ENCODE data around the gene FRMD1. TPM values are rescaled to one million over a fixed set of nuclear protein-coding genes. Genes with fewer than 3 reads are reported as not detected.

Gene FRMD1
- total and polyA plus RNA-seq, 2 donors = 0.03 to 0.21 TPM

DNA sequence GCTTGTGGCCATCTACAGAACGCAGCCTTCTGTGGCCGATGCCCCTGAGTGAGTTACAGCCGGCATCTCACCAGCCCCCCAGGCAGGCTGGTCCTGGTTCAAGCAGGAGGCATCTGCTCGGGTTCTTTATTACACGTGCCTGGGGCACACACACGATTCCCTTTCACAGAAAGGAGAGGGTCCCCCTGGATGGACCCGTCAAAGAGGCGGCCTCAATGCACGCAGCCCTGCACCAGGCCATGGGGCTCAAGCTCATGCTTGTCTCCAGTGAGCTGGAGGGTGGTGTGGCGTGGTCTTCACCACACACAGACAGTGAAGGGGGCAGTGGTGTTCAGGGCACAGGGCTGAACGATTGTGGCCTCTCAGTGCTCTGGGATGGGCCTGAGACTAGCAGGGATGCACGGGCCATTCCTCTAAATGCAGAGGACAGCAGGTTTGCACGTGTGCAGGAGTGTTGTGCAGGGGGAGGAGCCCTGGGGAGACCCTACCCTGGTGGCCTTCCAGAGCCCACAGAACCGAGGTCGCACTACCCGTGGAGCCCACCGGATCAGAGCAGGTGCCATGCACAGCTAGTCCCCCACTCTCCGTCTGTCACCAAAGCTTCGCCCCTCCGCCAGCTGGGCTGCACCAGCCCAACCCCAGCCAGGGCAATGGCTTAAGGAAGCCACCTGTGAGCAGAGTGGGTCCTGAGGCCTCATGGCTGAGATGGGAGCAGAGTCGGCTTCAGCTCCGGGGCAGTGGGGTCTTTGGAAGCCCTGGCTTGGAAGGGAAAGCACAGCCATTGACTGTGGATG lies 23.1 kb downstream of the FRMD1 start:
- Histone ChIP-seq H3K36me3 (ENCODE audit: insufficient read depth) (no peaks in the 10 kb centered on the region), H3K27ac (ENCODE audit: low read depth) (no peak overlapping the region), H3K4me1 (ENCODE audit: insufficient read depth) (no peaks in the 10 kb centered on the region), H3K4me3 (ENCODE audit: low read depth, low read length) (no peak overlapping the region)
- 94% methylated on average over 22 of the region's 22 CpGs for WGBS
- no peak for DNase-seq (ENCODE audit: extremely low spot score)

DNA sequence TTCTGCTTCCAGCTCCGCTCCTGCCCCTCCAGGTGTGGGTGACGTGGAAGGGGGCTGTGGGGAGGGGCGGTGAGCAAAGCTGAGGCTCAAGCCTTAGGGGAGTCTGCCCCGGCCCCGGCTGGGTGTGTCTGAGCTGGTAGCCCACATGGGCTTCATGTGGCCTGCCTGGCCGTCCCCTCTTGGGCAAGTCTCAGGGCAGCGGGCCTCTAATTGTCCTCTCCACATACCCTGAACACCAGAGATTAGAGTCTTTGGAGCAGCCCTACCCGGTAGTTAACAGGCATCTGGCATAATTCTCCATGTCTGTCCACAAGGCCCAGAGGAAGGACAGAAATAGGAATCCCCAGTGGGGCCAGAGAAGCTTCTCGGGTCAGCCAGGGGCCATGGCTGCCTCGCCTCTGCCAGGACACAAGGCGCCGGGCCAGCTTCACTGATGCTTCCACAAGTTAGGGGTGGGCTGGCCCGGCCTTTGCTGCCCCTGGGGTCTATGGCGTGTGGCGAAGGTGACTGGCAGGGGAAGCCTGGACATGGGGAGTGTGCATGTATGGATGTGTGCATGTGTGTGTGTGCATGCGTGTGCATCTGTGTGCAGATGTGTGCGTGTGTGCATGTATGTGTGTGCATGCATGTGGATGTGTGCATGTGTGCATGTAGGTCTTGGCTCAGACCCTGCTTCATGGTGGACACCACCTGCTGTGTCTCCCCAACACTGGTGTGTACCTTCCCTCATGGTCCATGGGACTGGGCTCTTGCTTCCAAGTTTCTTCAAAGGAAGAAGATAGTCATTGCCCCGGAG lies 24.0 kb downstream of the FRMD1 start:
- no peak for DNase-seq (ENCODE audit: extremely low spot score)
- 59% methylated on average over 18 of the region's 18 CpGs for WGBS
- Histone ChIP-seq H3K4me3 (ENCODE audit: low read depth, low read length) (no peak overlapping the region), H3K36me3 (ENCODE audit: insufficient read depth) (no peaks in the 10 kb centered on the region), H3K27ac (ENCODE audit: low read depth) (no peak overlapping the region), H3K4me1 (ENCODE audit: insufficient read depth) (no peaks in the 10 kb centered on the region)

DNA sequence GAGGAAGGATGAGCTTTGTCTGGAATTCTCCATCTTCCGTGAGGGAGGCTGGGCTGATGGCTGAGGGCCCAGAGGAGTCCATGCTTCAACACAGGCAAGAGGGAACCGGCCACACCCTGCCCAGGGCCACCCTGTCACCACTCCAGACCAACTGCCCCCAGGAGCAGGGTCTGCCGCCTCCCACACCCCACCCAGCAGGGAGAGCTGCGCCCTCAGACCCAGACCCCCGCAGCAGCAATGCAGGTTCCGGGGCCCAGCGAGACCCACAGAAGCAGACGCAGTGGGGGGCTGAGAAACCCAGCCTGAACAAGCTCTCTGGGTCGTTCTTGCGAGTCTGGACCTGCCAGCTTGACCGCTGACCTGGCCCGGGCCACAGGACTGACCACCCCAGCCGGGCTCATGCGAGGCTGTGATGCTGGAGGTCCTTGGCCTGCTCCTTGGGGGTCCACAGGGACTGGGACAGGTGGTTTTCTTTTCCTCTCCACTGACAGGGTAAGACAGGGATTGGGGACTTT lies 25.0 kb downstream of the FRMD1 start:
- H3K4me3 ChIP-seq (ENCODE audit: low read depth, low read length) = no peak overlapping the region
- H3K36me3 ChIP-seq (ENCODE audit: insufficient read depth) = no peaks in the 10 kb centered on the region
- 96% methylated on average over 14 of the region's 14 CpGs for WGBS
- no peaks in the 10 kb centered on the region for H3K4me1 ChIP-seq (ENCODE audit: insufficient read depth)
- no peak for DNase-seq (ENCODE audit: extremely low spot score)
- H3K27ac ChIP-seq (ENCODE audit: low read depth) = no peak overlapping the region

GRCh38 chr6:168053086-168053956 lies 25.7 kb downstream of the FRMD1 start:
- no peak overlapping the region for H3K27ac ChIP-seq (ENCODE audit: low read depth)
- no peaks in the 10 kb centered on the region for H3K4me1 ChIP-seq (ENCODE audit: insufficient read depth)
- WGBS = 90% methylated on average over 38 of the region's 38 CpGs
- no peak for DNase-seq (ENCODE audit: extremely low spot score)
- H3K36me3 ChIP-seq (ENCODE audit: insufficient read depth) = no peaks in the 10 kb centered on the region
- no peak overlapping the region for H3K4me3 ChIP-seq (ENCODE audit: low read depth, low read length)

DNA sequence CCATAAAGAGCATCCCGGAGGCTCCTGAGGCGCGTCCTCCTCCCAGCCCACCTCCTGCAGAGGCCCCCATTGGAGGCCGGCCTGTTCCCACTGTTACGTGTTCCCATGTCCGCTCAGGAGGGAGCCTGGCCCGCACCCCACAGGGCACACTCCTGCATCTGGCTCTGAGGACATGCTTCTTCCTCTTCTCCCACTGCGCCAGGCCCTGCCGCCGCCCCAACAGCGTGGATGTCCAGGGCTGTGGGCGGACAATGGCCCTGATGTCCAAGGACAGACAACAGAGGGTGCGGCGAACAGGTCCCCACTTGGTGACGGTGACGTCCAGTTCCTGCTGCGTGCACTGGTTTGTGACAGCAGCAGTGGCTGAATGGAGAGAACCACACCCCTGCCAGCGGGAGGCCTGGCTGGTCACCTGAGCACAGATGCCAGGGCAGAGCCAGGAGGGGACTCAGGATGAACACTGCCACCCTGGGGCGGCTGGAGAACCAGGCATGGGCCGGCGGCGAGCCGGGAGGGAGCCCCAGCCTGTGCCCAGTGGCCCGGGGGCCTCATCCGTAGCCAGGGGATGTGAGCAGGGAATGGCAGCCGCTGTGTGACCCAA lies 26.6 kb downstream of the FRMD1 start:
- no peaks in the 10 kb centered on the region for H3K4me1 ChIP-seq (ENCODE audit: insufficient read depth)
- DNase-seq (ENCODE audit: extremely low spot score) = no peak
- WGBS = 96% methylated on average over 26 of the region's 26 CpGs
- H3K4me3 ChIP-seq (ENCODE audit: low read depth, low read length) = no peak overlapping the region
- H3K27ac ChIP-seq (ENCODE audit: low read depth) = no peak overlapping the region
- H3K36me3 ChIP-seq (ENCODE audit: insufficient read depth) = no peaks in the 10 kb centered on the region

- Histone ChIP-seq H3K36me3 (ENCODE audit: insufficient read depth) (no peaks in the 10 kb centered on the region), H3K27ac (ENCODE audit: low read depth) (no peak overlapping the region), H3K4me3 (ENCODE audit: low read depth, low read length) (no peak overlapping the region), H3K4me1 (ENCODE audit: insufficient read depth) (no peaks in the 10 kb centered on the region)
- no peak for DNase-seq (ENCODE audit: extremely low spot score)
- 95% methylated on average over 9 of the region's 9 CpGs for WGBS
Observed at GRCh38 chr6:168051648-168052047, 27.4 kb downstream of the FRMD1 start.

GRCh38 chr6:168050881-168051586 lies 28.0 kb downstream of the FRMD1 start:
- H3K4me3 ChIP-seq (ENCODE audit: low read depth, low read length) = no peak overlapping the region
- H3K36me3 ChIP-seq (ENCODE audit: insufficient read depth) = no peaks in the 10 kb centered on the region
- no peak overlapping the region for H3K27ac ChIP-seq (ENCODE audit: low read depth)
- no peak for DNase-seq (ENCODE audit: extremely low spot score)
- no peaks in the 10 kb centered on the region for H3K4me1 ChIP-seq (ENCODE audit: insufficient read depth)
- WGBS = 68% methylated on average over 23 of the region's 23 CpGs

DNA sequence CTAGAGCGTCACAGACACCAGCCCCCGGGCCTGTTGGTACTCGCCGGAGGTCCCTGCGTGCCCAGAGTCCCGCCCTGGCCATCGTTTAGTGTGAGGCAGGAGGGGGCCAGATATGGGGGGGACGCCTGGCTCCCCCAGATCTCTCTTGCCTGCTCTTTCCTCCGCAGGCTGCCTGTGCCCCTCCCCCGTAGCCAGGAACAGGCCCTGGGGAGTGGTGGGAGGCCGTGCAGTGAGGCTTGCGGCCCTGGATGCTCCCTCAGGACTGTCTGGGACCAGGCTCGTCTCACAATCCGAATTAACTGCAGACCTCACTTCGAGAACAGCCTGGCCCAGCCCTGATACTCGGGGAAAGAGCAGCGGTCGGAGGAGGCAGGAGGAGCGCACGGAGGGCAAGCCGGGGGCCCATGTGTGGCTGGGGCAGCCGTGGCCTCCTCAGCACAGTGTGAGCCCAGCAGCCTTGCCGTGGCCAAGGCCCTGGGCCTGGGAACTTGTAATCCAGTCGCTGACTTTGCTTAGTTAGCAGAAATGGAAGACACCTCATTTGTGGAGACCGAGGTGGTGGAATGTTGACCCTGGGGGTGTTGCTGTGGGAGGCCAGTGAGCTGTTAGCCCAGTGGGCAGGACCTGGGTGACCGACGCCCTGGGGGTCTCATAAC lies 28.7 kb downstream of the FRMD1 start:
- Histone ChIP-seq H3K4me1 (ENCODE audit: insufficient read depth) (no peaks in the 10 kb centered on the region), H3K27ac (ENCODE audit: low read depth) (no peak overlapping the region), H3K4me3 (ENCODE audit: low read depth, low read length) (no peak overlapping the region), H3K36me3 (ENCODE audit: insufficient read depth) (no peaks in the 10 kb centered on the region)
- no peak for DNase-seq (ENCODE audit: extremely low spot score)
- 86% methylated on average over 27 of the region's 27 CpGs for WGBS

GRCh38 chr6:168049706-168050224 lies 29.2 kb downstream of the FRMD1 start:
- DNase-seq (ENCODE audit: extremely low spot score) = no peak
- WGBS = 91% methylated on average over 21 of the region's 21 CpGs
- no peaks in the 10 kb centered on the region for H3K4me1 ChIP-seq (ENCODE audit: insufficient read depth)
- no peak overlapping the region for H3K27ac ChIP-seq (ENCODE audit: low read depth)
- H3K36me3 ChIP-seq (ENCODE audit: insufficient read depth) = no peaks in the 10 kb centered on the region
- no peak overlapping the region for H3K4me3 ChIP-seq (ENCODE audit: low read depth, low read length)

DNA sequence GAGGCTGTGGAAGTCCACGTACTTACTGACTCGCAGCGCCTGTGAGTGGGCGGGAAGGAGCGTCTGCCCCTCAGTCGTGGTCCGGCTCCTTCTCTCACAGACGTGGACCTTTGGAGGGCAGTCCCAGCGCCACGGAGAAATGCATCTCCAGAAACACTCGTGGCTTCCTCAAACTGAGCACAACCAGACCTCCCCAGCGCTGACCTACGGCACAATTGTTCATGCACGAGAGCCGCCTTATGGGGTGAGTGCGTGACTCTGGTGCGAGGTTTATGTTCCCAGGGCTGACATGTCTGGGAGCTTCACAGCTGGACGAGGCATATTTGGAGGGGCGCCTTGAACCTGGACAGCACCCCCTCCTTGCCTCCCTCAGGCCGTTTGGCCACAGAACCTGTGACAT lies 29.7 kb downstream of the FRMD1 start:
- H3K27ac ChIP-seq (ENCODE audit: low read depth) = no peak overlapping the region
- 93% methylated on average over 20 of the region's 20 CpGs for WGBS
- H3K36me3 ChIP-seq (ENCODE audit: insufficient read depth) = no peaks in the 10 kb centered on the region
- no peak overlapping the region for H3K4me3 ChIP-seq (ENCODE audit: low read depth, low read length)
- no peaks in the 10 kb centered on the region for H3K4me1 ChIP-seq (ENCODE audit: insufficient read depth)
- DNase-seq (ENCODE audit: extremely low spot score) = no peak

DNA sequence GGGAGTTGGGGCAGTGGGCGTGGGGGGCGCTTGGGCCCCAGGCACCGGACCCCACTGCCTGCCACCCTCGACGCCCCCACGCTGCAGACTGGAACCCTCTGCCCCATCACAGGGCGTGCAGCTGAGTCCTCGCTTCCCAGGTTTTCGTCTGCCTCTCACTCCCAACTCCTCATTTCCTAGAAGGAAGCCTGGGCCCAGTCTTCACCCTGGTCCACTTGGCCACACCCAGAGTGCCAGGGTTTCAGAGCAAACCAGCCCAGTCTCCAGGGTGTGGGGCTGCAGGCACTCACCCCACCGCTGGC lies 30.3 kb downstream of the FRMD1 start:
- H3K4me1 ChIP-seq (ENCODE audit: insufficient read depth) = no peaks in the 10 kb centered on the region
- no peak overlapping the region for H3K27ac ChIP-seq (ENCODE audit: low read depth)
- no peak overlapping the region for H3K4me3 ChIP-seq (ENCODE audit: low read depth, low read length)
- no peak for DNase-seq (ENCODE audit: extremely low spot score)
- WGBS = 95% methylated on average over 10 of the region's 10 CpGs
- no peaks in the 10 kb centered on the region for H3K36me3 ChIP-seq (ENCODE audit: insufficient read depth)
